ENCODE results near the gene ERCC4. TPM values are rescaled to one million over a fixed set of nuclear protein-coding genes. Genes with fewer than 3 reads are reported as not detected.

The ERCC4 gene
- total RNA-seq, 2 donors from 2014 or later = 12.9 to 18.2 TPM

DNA sequence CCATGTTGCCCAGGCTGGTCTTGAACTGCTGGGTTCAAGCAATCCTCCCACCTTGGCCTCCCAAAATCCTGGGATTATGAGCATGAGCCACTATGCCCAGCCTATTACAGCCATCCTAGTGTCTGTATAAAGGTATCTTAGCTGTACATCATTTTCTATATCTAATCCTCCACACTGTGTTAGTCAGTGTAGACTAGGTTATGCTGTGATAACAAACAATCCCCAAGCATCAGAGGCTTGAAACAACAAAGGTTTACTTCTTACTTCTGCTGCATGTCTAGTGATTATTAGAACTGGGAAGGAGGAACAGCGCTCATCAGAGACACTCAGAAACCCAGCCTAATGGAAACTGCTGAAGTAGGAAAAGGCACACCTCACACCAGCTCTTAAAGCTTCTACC lies 68.1 kb downstream of the ERCC4 start:
- Histone ChIP-seq H3K27ac (ENCODE audit: low read depth, low read length) (no peak overlapping the region), H3K9me3 (ENCODE audit: control insufficient read depth, low read length) (no peaks in the 10 kb centered on the region), H3K4me1 (ENCODE audit: control insufficient read depth, insufficient read depth, low read length) (no peaks in the 10 kb centered on the region), H3K4me3 (ENCODE audit: low read length) (no peak overlapping the region), H3K36me3 (ENCODE audit: control insufficient read depth, insufficient read depth, low read length) (no peaks in the 10 kb centered on the region), H3K9ac (ENCODE audit: extremely low read depth, low read length, poor library complexity, severe bottlenecking) (no peak overlapping the region), H3K27me3 (ENCODE audit: control insufficient read depth, insufficient read depth, low read length, poor library complexity, severe bottlenecking) (no peaks in the 10 kb centered on the region)
- Mint-ChIP-seq H3K9me3 (peaks cover 3% of the 10 kb centered on the region), H3K36me3 (ENCODE audit: low read depth) (no peaks in the 10 kb centered on the region), H3K4me1 (no peaks in the 10 kb centered on the region), H3K27me3 (ENCODE audit: insufficient read depth) (no peaks in the 10 kb centered on the region), H3K27ac (no peak overlapping the region), H3K4me3 (no peak overlapping the region)
- no peak for DNase-seq
- TF ChIP-seq, protein P1, sequence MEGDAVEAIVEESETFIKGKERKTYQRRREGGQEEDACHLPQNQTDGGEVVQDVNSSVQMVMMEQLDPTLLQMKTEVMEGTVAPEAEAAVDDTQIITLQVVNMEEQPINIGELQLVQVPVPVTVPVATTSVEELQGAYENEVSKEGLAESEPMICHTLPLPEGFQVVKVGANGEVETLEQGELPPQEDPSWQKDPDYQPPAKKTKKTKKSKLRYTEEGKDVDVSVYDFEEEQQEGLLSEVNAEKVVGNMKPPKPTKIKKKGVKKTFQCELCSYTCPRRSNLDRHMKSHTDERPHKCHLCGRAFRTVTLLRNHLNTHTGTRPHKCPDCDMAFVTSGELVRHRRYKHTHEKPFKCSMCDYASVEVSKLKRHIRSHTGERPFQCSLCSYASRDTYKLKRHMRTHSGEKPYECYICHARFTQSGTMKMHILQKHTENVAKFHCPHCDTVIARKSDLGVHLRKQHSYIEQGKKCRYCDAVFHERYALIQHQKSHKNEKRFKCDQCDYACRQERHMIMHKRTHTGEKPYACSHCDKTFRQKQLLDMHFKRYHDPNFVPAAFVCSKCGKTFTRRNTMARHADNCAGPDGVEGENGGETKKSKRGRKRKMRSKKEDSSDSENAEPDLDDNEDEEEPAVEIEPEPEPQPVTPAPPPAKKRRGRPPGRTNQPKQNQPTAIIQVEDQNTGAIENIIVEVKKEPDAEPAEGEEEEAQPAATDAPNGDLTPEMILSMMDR (conservative IDR thresholded peaks at IDR 0.05) = no peak
- 100% methylated on average over 1 of the region's 1 CpG; no CpG with 5 or more reads in 1 of the 2 experiments for WGBS, 2 experiments (ENCODE audit: insufficient coverage in 1 of 2, insufficient read length in 1 of 2)

DNA sequence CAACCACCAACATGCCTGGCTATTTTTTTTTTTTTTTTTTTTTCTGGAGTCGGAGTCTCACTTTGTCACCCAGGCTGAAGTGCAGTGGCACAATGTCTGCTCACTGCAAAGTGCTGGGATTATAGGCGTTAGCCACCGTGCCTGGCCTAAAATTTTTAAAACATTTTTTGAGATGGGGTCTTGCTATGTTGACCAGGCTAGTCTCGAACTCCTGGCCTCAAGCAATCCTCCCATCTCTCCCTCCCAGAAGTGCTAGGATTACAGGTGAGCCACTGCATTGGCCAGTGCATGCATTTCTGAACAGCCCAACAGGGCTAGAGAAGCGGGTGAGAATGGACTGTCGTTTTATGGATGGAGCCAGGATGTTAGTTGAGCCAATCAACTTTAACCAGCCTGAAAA lies 72.4 kb downstream of the ERCC4 start:
- H3K4me3 Mint-ChIP-seq = no peak overlapping the region
- Histone ChIP-seq H3K27ac (ENCODE audit: low read depth, low read length) (no peak overlapping the region), H3K36me3 (ENCODE audit: control insufficient read depth, insufficient read depth, low read length) (no peaks in the 10 kb centered on the region), H3K4me3 (ENCODE audit: low read length) (no peak overlapping the region), H3K4me1 (ENCODE audit: control insufficient read depth, insufficient read depth, low read length) (no peaks in the 10 kb centered on the region), H3K9me3 (ENCODE audit: control insufficient read depth, low read length) (no peaks in the 10 kb centered on the region), H3K27me3 (ENCODE audit: control insufficient read depth, insufficient read depth, low read length, poor library complexity, severe bottlenecking) (no peaks in the 10 kb centered on the region), H3K9ac (ENCODE audit: extremely low read depth, low read length, poor library complexity, severe bottlenecking) (no peak overlapping the region)
- TF ChIP-seq, protein P1 (conservative IDR thresholded peaks at IDR 0.05) = no peak
- peaks cover 3% of the 10 kb centered on the region for H3K9me3 Mint-ChIP-seq
- 87 to 96% methylated on average over 5 to 6 of the region's 6 CpGs for WGBS, 2 experiments (ENCODE audit: insufficient coverage in 1 of 2, insufficient read length in 1 of 2)
- H3K36me3 Mint-ChIP-seq (ENCODE audit: low read depth) = no peaks in the 10 kb centered on the region
- H3K4me1 Mint-ChIP-seq = no peaks in the 10 kb centered on the region
- no peak for DNase-seq
- H3K27me3 Mint-ChIP-seq (ENCODE audit: insufficient read depth) = no peaks in the 10 kb centered on the region
- no peak overlapping the region for H3K27ac Mint-ChIP-seq

DNA sequence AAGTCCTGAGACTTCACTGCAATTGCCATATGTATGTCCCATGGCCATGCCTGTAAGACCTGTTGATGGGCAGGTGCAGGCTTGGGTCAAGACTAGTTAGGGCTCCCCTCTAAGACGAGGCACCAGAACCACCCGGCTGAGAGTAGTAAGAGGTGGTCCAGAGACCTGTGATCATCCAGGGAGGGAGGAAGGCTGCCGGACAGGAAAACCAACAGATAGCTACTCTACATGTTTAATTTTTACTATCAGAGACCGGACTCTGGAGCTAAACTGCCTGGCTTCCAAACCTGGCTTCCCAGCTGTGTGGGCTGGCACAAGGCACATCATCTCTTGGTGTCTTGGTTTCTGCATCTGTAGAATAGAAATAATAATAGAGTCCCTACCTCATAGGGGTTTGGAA lies 73.0 kb downstream of the ERCC4 start:
- Histone ChIP-seq H3K27ac (ENCODE audit: low read depth, low read length) (no peak overlapping the region), H3K36me3 (ENCODE audit: control insufficient read depth, insufficient read depth, low read length) (no peaks in the 10 kb centered on the region), H3K4me3 (ENCODE audit: low read length) (no peak overlapping the region), H3K27me3 (ENCODE audit: control insufficient read depth, insufficient read depth, low read length, poor library complexity, severe bottlenecking) (no peaks in the 10 kb centered on the region), H3K9me3 (ENCODE audit: control insufficient read depth, low read length) (no peaks in the 10 kb centered on the region), H3K4me1 (ENCODE audit: control insufficient read depth, insufficient read depth, low read length) (no peaks in the 10 kb centered on the region), H3K9ac (ENCODE audit: extremely low read depth, low read length, poor library complexity, severe bottlenecking) (no peak overlapping the region)
- peaks cover 3% of the 10 kb centered on the region for H3K9me3 Mint-ChIP-seq
- DNase-seq = no peak
- no peaks in the 10 kb centered on the region for H3K36me3 Mint-ChIP-seq (ENCODE audit: low read depth)
- H3K4me1 Mint-ChIP-seq = no peaks in the 10 kb centered on the region
- TF ChIP-seq, protein P1 (conservative IDR thresholded peaks at IDR 0.05) = no peak
- WGBS, 2 experiments (ENCODE audit: insufficient coverage in 1 of 2, insufficient read length in 1 of 2) = 88 to 93% methylated on average over 3 to 4 of the region's 4 CpGs
- H3K4me3 Mint-ChIP-seq = no peak overlapping the region
- H3K27me3 Mint-ChIP-seq (ENCODE audit: insufficient read depth) = no peaks in the 10 kb centered on the region
- H3K27ac Mint-ChIP-seq = no peak overlapping the region
